Left ventricle myocardium superior (tissue), 1 donor: Measurements from ENCODE around the gene TTC12. TPM values are rescaled to one million over a fixed set of nuclear protein-coding genes. Genes with fewer than 3 reads are reported as not detected.
"Not testable (repeated sequence)": the region's sequence is repeated elsewhere in the genome, so short reads cannot be mapped to it uniquely, and the experiment has no call there.

Experiments
- ATAC-seq: fragments of 200-7000 bp; cut with Tn5 transposase; one replicate; pipeline ENCODE4 v1.9.1; 2020; ENCODE audit warnings: mild to moderate bottlenecking, moderate library complexity
- DNase-seq: peaks from one replicate; pipeline ENCODE4 v3.0.0-alpha.2; 2020
- intact Hi-C: fragments of 100-400 bp; cut with micrococcal nuclease; formaldehyde crosslinking; loops from one replicate; pipeline ENCODE4 v1.11.0; 2022
- total RNA-seq: library from RNA; stranded (reverse); fragmentation: NEBNext Ultra II Directional; extraction: Animal tissue kit (Norgen Biotek cat#: 25700); gene quantifications from one replicate; pipeline ENCODE4 v1.2.1, GENCODE V29; 2021
- donor health status: DM: no; HTN: yes; CAD: no; lungs with severe emphysema.

The TTC12 gene
- total RNA-seq, 1 donor from 2014 or later, result 7.7 TPM

DNA sequence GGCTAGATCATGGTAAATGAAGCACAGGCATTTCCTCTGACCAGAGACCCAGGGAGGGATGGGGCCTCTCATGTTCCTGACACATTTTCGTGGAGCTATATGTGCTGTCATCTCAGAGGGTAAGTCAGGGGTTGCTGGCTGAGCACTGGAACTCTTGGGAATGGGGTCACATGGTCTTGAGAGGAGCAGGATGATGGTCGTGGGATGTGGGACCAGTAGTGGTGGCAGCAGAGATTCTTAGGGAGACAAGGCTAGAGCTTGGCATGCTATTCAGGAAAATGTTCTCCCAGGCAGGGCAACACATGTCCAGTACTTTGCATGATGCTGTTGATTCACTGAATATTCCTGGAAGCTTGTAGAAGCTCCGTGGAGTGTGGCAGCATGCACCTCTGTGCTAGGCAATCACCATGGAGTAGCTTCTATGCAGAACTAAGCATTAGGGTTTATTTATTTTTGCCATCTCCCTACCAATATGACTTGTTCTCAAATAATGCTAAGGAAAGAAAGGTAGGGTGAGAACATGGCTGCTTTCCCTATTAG is 31.4 kb upstream of the TTC12 start:
- ATAC-seq (no peak), DNase-seq (no peak)
- intact Hi-C loops, result loop anchor here (10.0 kb wide), 2 partner anchors 698 to 988 kb away; no protein-coding TSS in a partner anchor

DNA sequence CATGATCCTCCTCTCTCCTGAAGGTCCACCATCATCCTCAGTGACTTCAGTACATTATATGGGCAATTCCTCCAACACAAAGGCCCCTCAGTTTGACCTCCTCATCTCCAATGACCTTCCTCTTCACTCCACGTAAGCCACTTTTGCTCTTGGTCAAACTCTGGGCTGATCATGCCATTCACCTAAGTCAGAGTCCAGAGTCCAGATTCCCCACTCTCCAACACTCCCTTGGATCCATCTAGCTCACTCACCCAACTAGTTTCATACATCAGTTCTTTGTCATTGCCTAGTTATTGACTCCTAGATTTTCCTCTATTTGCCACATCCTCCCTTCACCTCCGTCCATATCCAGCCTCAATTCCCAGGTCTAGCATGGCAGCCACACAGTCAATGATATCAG is 30.5 kb upstream of the TTC12 start:
- DNase-seq (no peak), ATAC-seq (no peak)
- intact Hi-C loops, result loop anchor here (10.0 kb wide), 2 partner anchors 699 to 989 kb away; no protein-coding TSS in a partner anchor

DNA sequence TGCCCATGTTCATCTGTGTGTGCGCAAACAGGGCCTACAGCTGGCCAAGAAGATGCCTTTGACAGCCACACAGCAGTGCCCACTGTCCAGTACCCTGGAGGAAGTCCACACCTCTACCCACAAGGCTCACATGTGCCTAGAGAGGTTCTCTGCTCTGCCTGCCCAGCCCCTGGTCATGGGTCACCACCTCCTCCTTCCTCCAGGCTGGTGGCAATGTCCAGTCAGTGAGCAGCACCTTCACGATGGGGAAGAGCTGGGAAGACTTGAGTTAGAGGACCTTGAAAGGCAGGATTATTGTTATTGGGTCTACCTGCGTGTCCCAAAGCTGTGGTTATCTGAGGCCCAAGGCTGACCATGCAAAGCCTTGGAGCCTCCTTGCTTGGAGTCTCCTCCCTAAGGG is 28.4 kb upstream of the TTC12 start:
- DNase-seq (no peak), ATAC-seq (no peak)
- intact Hi-C loops, result loop anchor here (10.0 kb wide), 2 partner anchors 701 to 991 kb away; no protein-coding TSS in a partner anchor

- ATAC-seq, result peak; percentile 70
- intact Hi-C loops, result loop anchor here (10.0 kb wide), 2 partner anchors 702 to 992 kb away; no protein-coding TSS in a partner anchor
- no peak for DNase-seq
Observed at GRCh38 chr11:113286509-113287497, 27.6 kb upstream of the TTC12 start.

DNA sequence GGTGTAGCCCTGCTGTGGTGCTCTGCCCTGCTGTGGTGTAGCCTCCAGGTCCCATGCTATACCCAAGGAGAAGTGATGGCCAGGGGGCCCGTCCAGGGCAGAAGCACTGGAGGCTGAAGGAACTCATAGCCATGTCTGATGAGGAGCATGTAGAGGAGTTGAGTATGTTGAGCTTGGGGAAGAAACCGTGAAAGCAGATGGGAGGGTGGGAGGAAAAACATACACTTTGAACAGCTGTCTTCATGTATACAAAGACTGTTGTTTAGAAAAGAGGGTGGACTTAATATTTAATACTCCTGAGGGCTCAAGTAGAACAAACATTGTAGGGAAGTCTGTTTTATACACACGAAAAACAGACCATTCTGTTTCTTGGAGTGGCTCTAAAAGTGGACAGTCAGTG is 26.6 kb upstream of the TTC12 start:
- DNase-seq, result no peak
- no peak for ATAC-seq
- intact Hi-C loops, result loop anchor here (10.0 kb wide), 2 partner anchors 703 to 993 kb away; no protein-coding TSS in a partner anchor

GRCh38 chr11:113288286-113288863 is 26.0 kb upstream of the TTC12 start:
- no peak for ATAC-seq
- intact Hi-C loops, result loop anchor here (10.0 kb wide), 2 partner anchors 704 to 994 kb away; no protein-coding TSS in a partner anchor
- no peak for DNase-seq

- intact Hi-C loops, result loop anchor here (10.0 kb wide), 2 partner anchors 705 to 995 kb away; no protein-coding TSS in a partner anchor
- ATAC-seq (peak; percentile 84), DNase-seq (peak; percentile 65)
Observed at GRCh38 chr11:113289431-113290187, 24.8 kb upstream of the TTC12 start.

GRCh38 chr11:113293936-113294335 is 20.4 kb upstream of the TTC12 start:
- no peak for DNase-seq
- no peak for ATAC-seq
- intact Hi-C loops, result no loop called here

GRCh38 chr11:113295993-113296392 is 18.4 kb upstream of the TTC12 start:
- ATAC-seq, result no peak
- no peak for DNase-seq
- intact Hi-C loops, result no loop called here

DNA sequence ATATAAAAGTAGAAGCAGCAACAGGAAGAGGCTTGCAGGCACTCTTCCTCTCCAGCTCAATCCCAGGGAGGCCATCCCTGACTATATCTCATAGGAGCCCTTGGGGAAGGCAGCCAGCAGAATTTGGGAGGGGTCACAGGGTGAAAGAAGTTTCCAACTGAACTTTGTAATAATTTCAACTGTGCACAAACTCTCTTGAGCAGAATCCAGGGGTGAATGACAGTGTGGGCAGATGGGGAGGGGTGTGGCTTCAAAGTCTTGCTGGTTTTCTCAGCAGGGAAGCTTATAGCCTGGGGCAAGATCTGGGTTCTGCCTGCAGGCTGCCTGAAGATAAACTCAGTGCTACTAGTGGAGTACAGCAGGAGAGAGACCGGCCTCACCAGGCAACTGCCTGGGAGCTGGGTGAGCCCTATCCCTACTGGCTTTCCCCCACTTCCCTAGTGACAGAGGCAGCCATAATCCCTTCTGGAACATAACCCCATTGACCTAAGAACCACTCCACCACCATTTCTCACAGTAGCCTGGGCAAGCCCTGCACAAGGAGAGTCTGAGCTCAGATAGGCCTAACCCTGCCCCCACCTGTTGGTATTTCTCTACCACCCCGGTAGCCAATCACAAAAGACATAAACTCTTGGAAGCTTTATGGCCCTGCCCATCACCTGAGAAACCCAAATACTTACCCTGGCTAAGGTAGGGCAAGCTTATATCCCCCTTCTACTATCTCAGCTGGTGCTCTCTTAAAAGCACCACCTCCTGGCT is 17.8 kb upstream of the TTC12 start:
- ATAC-seq (no peak), DNase-seq (no peak)
- intact Hi-C loops, result no loop called here

- intact Hi-C loops, DNase-seq, ATAC-seq: not testable (repeated sequence)
Observed at GRCh38 chr11:113298496-113298895, 15.9 kb upstream of the TTC12 start.

DNA sequence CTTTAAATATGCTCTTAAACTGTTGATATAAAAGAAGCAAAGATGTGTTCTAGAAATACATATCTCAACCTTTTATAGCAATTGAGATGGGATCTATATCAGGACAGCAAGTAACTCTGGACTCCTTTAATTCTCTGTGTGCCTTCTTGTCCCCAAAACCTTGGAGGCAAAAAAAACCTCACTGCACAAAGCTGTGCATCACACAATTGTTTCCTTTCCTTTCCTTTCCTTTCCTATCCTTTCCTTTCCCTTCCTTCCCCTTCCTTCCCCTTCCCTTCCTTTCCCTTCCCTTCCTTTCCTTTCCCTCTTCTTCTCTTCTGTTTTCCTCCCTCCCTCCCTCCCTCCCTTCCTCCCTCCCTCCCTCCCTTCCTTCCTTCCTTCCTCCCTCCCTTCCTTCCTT is 9.5 kb upstream of the TTC12 start:
- DNase-seq, result no peak
- ATAC-seq, result no peak
- intact Hi-C loops, result loop anchor here (5.0 kb wide), 1 partner anchor 222 kb away; no protein-coding TSS in a partner anchor

GRCh38 chr11:113305440-113306336 is 8.7 kb upstream of the TTC12 start:
- peak; percentile 89 for ATAC-seq
- intact Hi-C loops, result loop anchor here (2.0 to 5.0 kb wide), 2 partner anchors 222 to 425 kb away; no protein-coding TSS in a partner anchor
- peak; percentile 87 for DNase-seq

GRCh38 chr11:113308601-113309000 is 5.8 kb upstream of the TTC12 start:
- ATAC-seq (no peak), DNase-seq (no peak)
- intact Hi-C loops, result loop anchor here (5.0 kb wide), 1 partner anchor 219 kb away; no protein-coding TSS in a partner anchor

DNA sequence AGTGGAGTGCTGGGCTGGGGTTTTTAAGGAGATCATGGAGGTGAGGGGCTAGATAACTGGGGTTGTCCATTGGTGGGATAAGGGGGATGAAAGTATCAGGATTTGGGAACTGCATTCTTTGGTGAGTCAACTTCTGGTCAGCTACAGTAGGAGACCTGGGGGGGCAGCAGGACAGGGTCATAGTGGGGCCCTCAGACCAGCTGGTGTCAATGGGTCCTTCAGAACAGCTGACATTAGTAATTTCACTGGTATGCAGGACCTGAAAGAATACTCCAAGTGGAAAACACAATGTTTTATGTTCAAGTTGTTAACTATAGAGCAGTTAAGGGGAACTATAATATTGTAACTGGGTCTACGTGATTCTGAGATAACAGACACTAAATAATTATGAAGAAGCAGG is 2.8 kb upstream of the TTC12 start:
- no peak for DNase-seq
- ATAC-seq, result no peak
- intact Hi-C loops, result no loop called here

- DNase-seq, result no peak
- intact Hi-C loops, result no loop called here
- ATAC-seq, result no peak
Observed at GRCh38 chr11:113313601-113314000, 782 bp upstream of the TTC12 start.

DNA sequence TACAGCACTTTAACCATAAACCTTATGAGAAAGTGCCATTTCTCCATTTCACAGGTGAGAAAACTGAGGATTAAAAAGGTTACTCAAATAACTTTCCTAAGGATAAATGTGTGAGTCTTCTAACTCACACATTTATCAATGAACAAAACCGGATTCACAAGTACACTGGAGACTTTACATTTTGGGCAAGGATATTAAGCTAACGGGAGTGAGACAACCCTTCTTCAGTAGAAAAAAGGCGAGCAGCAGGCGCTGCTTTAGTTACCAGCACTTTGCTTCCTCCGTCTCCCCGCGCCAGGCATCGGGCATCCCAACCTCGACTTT is 356 bp upstream of the TTC12 start:
- intact Hi-C loops, result no loop called here

More for the DNA sequence above, 356 bp upstream of the TTC12 start:
- no peak for DNase-seq
- ATAC-seq, result no peak
